Ureter (tissue), 1 donor: Measurements from ENCODE around the gene SLC6A16. TPM values are rescaled to one million over a fixed set of nuclear protein-coding genes. Genes with fewer than 3 reads are reported as not detected.
"Not testable (repeated sequence)": the region's sequence is repeated elsewhere in the genome, so short reads cannot be mapped to it uniquely, and the experiment has no call there.

Experiments used
- DNase-seq: peaks from one replicate; pipeline ENCODE4 v3.0.0-alpha.2; 2020; ENCODE audit warnings: low spot score
- total RNA-seq: library from RNA; stranded (reverse); gene quantifications from one replicate; pipeline ENCODE4 v1.2.4, GENCODE V29; 2023
- donor health status: DM: yes; HTN: yes; CAD: no.

The SLC6A16 gene
- total RNA-seq, 1 donor from 2014 or later: 2.2 TPM

DNA sequence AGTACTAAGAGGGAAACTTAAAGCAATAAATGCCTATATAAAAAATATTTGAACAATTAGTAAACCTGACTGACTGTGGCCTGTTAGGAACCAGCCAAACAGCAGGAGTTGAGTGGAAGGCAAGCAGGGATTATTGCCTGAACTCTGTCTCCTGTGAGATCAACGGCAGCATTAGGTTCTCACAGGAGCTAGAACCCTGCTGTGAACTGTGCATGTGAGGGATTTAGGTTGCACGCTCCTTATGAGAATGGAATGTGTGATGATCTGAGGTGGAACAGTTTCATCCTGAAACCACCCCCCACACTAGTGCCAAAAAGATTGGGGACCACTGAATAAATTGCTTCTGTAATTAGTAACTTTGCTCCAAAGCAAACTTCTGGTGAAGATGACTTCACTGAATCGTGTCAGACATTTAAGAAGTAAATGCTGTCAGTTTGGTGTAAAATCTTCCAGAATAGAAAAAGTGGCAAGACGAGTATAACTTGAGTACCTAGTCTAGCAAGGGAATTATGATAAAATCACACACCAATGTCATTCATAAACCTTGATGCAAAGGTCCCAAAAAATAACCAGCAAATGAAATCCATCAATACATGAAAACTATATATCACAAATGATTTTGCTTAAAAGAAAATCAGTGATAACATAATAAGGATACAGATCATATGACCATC is 53.8 kb downstream of the SLC6A16 start:
- DNase-seq: no peak

DNA sequence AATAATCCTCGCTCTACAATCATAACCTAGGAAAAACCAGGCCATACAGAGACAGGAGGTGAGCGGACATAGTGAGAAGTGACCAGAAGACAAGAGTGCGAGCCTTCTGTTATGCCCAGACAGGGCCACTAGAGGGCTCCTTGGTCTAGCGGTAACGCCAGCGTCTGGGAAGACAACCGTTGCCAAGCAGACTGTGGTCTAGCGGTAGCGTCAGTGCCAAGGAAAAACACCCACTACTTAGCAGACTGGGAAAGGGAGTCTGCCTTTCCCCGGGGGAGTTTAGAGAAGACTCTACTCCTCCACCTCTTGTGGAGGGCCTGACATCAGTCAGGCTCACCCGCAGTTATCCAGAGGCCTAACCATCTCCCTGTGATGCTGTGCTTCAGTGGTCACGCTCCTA is 58.6 kb downstream of the SLC6A16 start:
- not testable (repeated sequence) for DNase-seq

DNA sequence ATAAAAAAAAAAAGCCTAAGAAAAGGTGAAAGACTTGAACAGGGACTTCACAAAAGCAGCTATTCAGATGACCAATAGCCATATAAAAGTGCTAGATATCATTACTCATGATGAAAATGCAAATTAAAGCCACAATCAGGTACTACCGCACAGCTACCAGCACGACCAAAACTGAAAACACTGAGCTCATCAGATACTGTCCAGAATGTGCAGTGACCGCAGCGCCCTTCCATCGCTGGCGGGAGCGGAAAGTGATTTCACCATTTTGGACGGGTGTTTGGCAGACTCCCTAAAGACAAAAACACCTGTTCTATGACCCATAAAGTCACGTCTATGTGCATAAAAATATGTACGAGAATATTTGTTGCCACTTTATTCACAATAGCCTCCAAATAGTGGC is 60.7 kb downstream of the SLC6A16 start:
- no peak for DNase-seq

DNA sequence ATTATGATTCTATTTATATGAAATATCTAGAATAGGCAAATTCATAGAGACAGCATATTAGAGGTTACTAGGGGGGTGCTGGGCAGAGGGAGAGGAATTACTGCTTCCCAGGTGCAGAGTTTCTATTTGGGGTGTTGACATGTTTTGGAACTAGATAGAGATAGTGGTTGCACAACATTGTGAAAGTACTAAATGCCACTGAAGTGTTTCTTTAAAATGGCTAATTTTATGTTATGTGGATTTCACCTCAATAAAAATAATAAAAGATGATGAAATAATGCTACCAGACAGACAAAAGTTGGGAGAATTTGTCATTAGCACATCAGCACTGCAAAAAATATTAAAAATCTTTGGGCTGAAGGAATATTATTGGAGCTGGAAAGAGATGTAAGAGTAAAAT is 63.4 kb downstream of the SLC6A16 start:
- DNase-seq: no peak

DNA sequence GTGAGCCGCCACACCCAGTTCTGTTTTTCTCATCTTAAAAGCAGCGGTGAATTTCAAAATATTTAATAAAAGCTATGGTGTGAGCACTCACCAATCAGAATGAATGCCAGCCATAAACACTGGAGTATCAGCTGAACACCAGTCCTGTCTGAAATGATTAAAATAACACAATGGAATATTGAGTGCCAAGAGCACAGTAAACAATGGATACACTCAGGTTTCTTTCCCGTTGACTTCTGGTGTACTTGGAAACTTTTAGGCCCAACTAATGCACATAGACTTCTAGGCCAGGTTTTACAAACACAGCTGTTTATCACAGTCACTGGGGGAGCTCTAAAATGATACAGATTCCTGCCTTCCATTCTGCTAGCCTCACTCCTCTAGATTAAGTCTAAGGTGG is 68.3 kb downstream of the SLC6A16 start:
- DNase-seq: no peak

DNA sequence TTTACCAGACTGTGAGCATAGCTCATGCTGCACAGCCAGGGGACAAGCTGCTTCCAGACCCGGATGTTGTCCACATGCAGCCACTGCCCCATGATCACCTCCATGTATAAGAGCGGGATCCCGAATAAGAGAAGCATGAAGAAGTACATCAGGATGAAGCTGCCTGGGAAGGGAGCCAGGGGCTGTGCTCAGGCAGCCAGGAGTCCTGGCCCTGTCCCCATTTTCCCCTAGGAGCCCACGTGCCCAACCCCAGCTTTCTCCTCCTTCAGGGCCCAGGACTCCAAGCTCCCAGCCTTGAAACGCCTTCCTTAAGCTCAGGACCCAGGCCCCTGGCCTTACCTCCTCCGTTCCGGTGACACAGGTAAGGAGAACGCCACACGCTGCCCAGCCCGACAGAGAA is 69.3 kb downstream of the SLC6A16 start:
- DNase-seq: no peak

DNA sequence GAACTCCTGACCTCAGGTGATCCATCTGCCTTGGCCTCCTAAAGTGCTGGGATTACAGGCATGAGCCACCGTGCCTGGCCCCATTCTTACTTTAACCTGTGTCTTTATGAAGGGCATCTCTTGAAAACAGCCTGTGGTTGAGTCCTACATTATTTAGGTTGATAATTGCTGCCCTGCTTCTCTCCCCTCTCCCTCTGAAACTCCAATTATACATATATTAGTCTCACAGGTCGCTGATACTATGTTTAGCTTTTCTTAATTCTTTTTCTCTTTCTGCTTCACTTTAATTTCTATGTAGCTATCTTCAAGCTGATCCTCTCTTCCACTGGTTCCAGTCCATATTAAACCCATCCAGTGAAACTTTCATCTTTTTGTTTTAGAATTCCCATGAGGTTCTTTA is 75.1 kb downstream of the SLC6A16 start:
- no peak for DNase-seq

DNA sequence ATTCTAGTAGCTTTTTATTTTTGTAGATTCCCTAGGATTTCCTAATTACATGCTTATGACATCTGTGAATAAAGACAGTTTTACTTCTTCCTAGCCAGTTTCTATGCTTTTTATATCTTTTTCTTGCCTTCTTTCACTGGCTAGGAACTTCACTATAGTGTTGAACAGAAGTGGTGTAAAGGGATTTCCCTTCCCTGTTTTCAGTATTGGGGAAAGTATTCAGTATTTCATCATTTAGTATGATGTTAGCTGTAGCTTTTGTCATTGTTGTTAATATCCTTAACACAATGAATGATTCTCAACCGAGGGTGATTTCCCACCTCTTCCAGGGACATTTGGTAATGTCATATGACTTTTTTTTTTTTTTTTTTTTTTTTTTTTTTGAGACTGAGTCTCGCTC is 77.3 kb downstream of the SLC6A16 start:
- no peak for DNase-seq

DNA sequence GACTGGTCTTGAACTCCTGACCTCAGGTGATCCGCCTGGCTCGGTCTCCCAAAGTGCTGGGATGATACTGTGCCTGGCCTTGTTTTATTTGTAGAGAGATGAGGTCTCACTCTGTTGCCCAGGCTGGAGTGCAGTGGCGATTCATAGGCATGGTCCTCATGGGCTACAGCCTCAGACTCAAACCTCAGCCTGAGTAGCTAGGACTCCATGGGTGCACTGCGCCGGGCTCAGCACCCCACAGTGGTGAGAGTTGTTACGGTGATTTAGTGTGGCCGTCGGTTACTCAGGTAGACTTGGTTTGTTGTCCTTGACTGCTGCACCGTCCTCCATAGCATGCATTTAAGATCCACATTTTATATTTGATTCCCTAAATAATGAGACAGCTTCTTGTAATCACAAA is 80.7 kb downstream of the SLC6A16 start:
- no peak for DNase-seq

DNA sequence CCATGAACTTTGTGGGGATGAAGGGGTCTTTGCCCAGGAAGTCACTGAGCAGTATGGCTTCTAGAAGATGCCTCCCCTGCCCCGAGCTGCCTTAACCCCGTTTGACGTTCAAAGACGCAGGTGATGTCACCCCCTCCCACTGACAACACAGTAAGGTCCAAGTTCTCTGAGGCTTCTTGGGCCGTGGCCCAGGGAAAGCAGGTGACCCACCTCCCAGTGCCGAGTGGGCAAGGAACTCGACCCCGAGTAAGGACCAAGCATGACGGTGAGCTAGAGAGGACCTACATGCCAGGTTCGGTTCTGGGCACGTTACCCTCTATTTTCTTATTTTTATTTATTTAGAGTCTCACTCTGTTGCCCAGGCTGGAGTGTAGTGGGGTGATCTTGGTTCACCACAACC is 81.3 kb downstream of the SLC6A16 start:
- no peak for DNase-seq

DNA sequence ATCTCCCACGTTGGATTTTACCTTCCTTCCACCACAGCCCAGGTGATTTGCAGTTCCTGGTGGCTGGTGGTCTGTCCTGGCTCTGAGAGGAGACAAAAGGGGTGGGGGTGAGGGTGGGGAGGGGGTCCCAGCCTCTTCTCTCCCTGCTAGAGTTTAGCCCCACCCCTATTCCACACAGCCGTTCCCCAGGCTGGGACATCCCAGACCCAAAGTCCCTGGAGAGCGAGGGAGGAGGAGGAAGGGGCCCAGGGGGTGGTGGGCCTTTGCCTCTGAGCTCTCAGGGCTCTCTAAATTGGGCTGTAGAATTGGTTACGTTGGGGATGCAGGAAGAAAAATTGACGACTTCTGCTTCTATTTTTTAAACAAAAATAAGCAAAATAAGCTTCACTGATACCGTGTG is 81.9 kb downstream of the SLC6A16 start:
- DNase-seq: no peak

DNA sequence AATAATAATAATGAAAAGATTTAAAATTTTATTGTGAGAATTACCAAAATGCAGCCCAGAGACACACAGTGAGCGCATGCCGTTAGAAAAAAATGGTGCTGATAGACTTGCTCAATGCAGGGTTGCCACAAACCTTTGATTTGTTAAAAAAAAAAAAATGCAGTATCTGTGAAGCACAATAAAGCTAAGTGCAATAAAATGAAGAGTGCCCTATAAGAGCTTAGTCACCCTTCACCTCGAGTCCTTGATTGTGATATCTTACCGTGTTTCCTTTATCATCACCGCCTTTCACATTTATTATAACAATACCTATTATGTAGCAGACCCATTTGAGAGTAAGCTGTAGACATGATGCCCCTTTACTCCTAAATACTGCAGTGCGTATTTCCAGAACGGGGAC is 83.2 kb downstream of the SLC6A16 start:
- DNase-seq: no peak

Other genes with a start within 250 kb of the SLC6A16 start
- 256 TPM for gene SNRNP70, start 239.7 kb downstream of the SLC6A16 start, total RNA-seq
- gene LIN7B, start 210.8 kb downstream of the SLC6A16 start, total RNA-seq: 10.4 TPM
- 2.4 TPM for gene C19orf73, start 206.0 kb downstream of the SLC6A16 start, total RNA-seq
- 9.0 TPM for gene PPFIA3, start 205.6 kb downstream of the SLC6A16 start, total RNA-seq
- gene HRC, start 169.8 kb downstream of the SLC6A16 start, total RNA-seq: 5.1 TPM
- 110 TPM for gene TRPM4, start 167.4 kb downstream of the SLC6A16 start, total RNA-seq
- 11.0 TPM for gene CD37, start 10.2 kb upstream of the SLC6A16 start, total RNA-seq
- 22.9 TPM for gene TEAD2, start 37.2 kb upstream of the SLC6A16 start, total RNA-seq
- 0.62 TPM for gene DKKL1, start 38.7 kb upstream of the SLC6A16 start, total RNA-seq
- not detected for gene KASH5, start 63.1 kb upstream of the SLC6A16 start, total RNA-seq
- gene PTH2, start 98.2 kb upstream of the SLC6A16 start, total RNA-seq: not detected
- not detected for gene GFY, start 100.2 kb upstream of the SLC6A16 start, total RNA-seq
- gene SLC17A7, start 116.3 kb upstream of the SLC6A16 start, total RNA-seq: 0.55 TPM
- 47.4 TPM for gene PIH1D1, start 126.6 kb upstream of the SLC6A16 start, total RNA-seq
- gene ALDH16A1, start 128.0 kb upstream of the SLC6A16 start, total RNA-seq: 24.0 TPM
- 12.7 TPM for gene FLT3LG, start 149.0 kb upstream of the SLC6A16 start, total RNA-seq
- 3,508 TPM for gene RPL13A, start 162.4 kb upstream of the SLC6A16 start, total RNA-seq
- gene RPS11, start 171.2 kb upstream of the SLC6A16 start, total RNA-seq: 1,912 TPM
- 106 TPM for gene FCGRT, start 187.5 kb upstream of the SLC6A16 start, total RNA-seq
- 18.6 TPM for gene RCN3, start 202.8 kb upstream of the SLC6A16 start, total RNA-seq